Ovary (tissue), 3 donors: ENCODE results near the gene SCARB2.

Experiments used
- CTCF ChIP-seq, 3 donors: fragments of 450-650 bp in 2 of 3; fragments of 200-600 bp in 1 of 3; IDR thresholded peaks; one replicate each; pipeline versions ENCODE4 v1.5.1 to v1.8.0; 2016 to 2022; ENCODE audit warnings: antibody characterized with exemption in 3 of 3, mild to moderate bottlenecking in 1 of 3
- POLR2A ChIP-seq: fragments of 450-650 bp; IDR thresholded peaks from one replicate; pipeline ENCODE4 v1.6.1; 2017; ENCODE audit warnings: antibody characterized with exemption, mild to moderate bottlenecking, moderate library complexity
- donor health status: DM: no; HTN: no; CAD: no.

GRCh38 chr4:76141241-76141640 is 72.4 kb downstream of the SCARB2 start:
- TF ChIP-seq CTCF (IDR thresholded peaks at IDR 0.05) = no peak
- TF ChIP-seq POLR2A = no peak
